ENCODE measurements around the gene UBFD1.
"Not testable (repeated sequence)": the region's sequence is repeated elsewhere in the genome, so short reads cannot be mapped to it uniquely, and the experiment has no call there.

The UBFD1 gene

GRCh38 chr16:23608194-23608593 lies 50.7 kb downstream of the UBFD1 start:
- no peak for DNase-seq (ENCODE audit: low read depth in 2 of 2)

DNA sequence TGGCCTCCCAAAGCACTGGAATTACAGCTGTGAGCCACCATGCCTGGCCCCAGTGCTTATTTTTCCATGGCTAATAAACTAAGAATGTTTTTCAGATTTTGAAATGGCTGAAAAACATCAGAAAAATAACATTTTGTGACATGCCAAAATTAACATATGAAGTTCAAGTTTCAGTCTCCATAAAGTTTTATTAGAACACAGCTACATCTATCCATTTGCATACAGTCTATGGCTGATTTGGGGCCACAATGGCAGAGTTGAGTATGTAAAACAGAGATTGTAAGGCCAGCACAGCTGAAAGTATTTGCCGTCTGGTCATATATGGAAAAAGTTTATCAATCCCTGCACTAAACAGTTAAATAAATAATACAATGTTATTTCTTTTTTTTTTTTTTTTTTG lies 52.4 kb downstream of the UBFD1 start:
- no peak for DNase-seq (ENCODE audit: low read depth in 2 of 2)

DNA sequence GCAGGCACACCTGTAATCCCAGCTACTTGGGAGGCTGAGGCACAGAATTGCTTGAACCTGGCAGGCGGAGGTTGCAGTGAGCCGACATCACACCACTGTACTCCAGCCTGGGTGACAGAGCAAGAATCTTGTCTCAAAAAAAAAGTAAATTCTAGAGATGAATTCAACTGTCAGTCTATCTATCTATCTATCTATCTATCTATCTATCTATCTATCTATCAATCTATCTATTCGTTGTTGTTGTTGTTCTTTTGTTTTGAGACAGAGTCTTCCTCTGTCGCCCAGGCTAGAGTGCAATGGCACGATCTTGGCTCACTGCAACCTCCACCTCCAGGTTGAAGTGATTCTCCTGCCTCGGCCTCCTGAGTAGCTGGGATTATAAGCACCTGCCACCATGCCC lies 53.4 kb downstream of the UBFD1 start:
- DNase-seq (ENCODE audit: low read depth in 2 of 2) = not testable (repeated sequence)

DNA sequence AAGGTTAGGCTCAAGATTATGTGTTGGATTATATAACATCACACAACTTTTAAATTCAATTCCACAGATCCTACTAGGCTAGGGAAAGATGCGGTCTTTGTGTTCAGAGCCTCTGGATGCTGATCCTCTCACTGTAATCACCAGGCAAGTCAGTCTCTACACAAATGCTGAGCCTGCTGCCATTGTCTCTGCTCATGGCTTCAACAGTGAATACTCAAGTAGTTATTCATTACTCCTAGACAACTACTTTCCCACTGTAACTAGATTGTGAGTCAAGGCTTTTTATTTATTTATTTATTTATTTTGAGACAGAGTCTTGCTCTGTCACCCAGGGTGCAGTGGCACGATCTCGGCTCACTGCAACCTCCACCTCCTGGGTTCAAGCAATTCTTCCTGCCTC lies 54.4 kb downstream of the UBFD1 start:
- no peak for DNase-seq (ENCODE audit: low read depth in 2 of 2)

GRCh38 chr16:23615805-23616204 lies 58.3 kb downstream of the UBFD1 start:
- no peak for DNase-seq (ENCODE audit: low read depth in 2 of 2)
